H9 (cell line): Measurements from ENCODE around the gene LPAR1. TPM values are rescaled to one million over a fixed set of nuclear protein-coding genes. Genes with fewer than 3 reads are reported as not detected.

ENCODE experiments used
- DNase-seq: peaks from one replicate; pipeline ENCODE4 v3.0.0-alpha.2; 2017
- H2AFZ ChIP-seq: one replicate; pipeline ENCODE4 v1.6.1; 2013; ENCODE audit warnings: mild to moderate bottlenecking, low read length, control low read depth, moderate library complexity
- H2AK5ac ChIP-seq: 2 replicates; pipeline ENCODE4 v1.6.1; 2013; ENCODE audit warnings: low read length, control low read depth, mixed read lengths; ENCODE audit not compliant: insufficient read length
- H2BK120ac ChIP-seq: one replicate; pipeline ENCODE4 v1.6.1; 2013; ENCODE audit warnings: low read depth, mild to moderate bottlenecking, low read length, control low read depth, inconsistent platforms; ENCODE audit not compliant: poor library complexity, severe bottlenecking
- H2BK12ac ChIP-seq: 2 replicates; pipeline ENCODE4 v1.6.1; 2013; ENCODE audit warnings: low read length, control low read depth, mixed read lengths, low read depth; ENCODE audit not compliant: insufficient read length
- H2BK15ac ChIP-seq: 2 replicates; pipeline ENCODE4 v1.6.1; 2013; ENCODE audit warnings: low read depth, low read length, control low read depth
- H2BK20ac ChIP-seq: one replicate; pipeline ENCODE4 v1.6.1; 2013; ENCODE audit warnings: low read depth, mild to moderate bottlenecking, low read length, control low read depth, inconsistent platforms; ENCODE audit not compliant: poor library complexity, severe bottlenecking
- H2BK5ac ChIP-seq: 2 replicates; pipeline ENCODE4 v1.6.1; 2013; ENCODE audit warnings: low read length, control low read depth, mixed read lengths; ENCODE audit not compliant: insufficient read length
- H3K14ac ChIP-seq: 2 replicates; pipeline ENCODE4 v1.6.1; 2013; ENCODE audit warnings: low read length, control low read depth; ENCODE audit not compliant: insufficient read depth
- H3K18ac ChIP-seq: 2 replicates; pipeline ENCODE4 v1.6.1; 2013; ENCODE audit warnings: low read depth, mild to moderate bottlenecking, mixed read lengths, low read length, control low read depth; ENCODE audit not compliant: insufficient read length
- H3K23ac ChIP-seq: 2 replicates; pipeline ENCODE4 v1.6.1; 2013; ENCODE audit warnings: low read length, control low read depth, mixed read lengths, low read depth; ENCODE audit not compliant: insufficient read length
- H3K23me2 ChIP-seq: 2 replicates; pipeline ENCODE4 v1.6.1; 2013; ENCODE audit warnings: low read depth, mild to moderate bottlenecking, mixed read lengths, low read length, control low read depth; ENCODE audit not compliant: insufficient read length, poor library complexity, severe bottlenecking
- H3K27ac ChIP-seq: 2 replicates; pipeline ENCODE4 v1.5.1; 2013; ENCODE audit warnings: low read length, control low read depth, mixed read lengths, low read depth; ENCODE audit not compliant: insufficient read length
- H3K27me3 ChIP-seq: 2 replicates; pipeline ENCODE4 v1.6.1; 2013; ENCODE audit warnings: low read length, control low read depth, inconsistent platforms; ENCODE audit not compliant: insufficient read depth
- H3K4ac ChIP-seq: 2 replicates; pipeline ENCODE4 v1.6.1; 2013; ENCODE audit warnings: low read depth, mild to moderate bottlenecking, control low read depth, inconsistent platforms, low read length, moderate library complexity
- H3K4me1 ChIP-seq: 2 replicates; pipeline ENCODE4 v1.6.1; 2013; ENCODE audit warnings: low read length, control low read depth, inconsistent platforms; ENCODE audit not compliant: insufficient read depth
- H3K4me2 ChIP-seq: 2 replicates; pipeline ENCODE4 v1.6.1; 2013; ENCODE audit warnings: low read length, control low read depth, mixed read lengths; ENCODE audit not compliant: insufficient read length, insufficient read depth
- H3K56ac ChIP-seq: 2 replicates; pipeline ENCODE4 v1.6.1; 2013; ENCODE audit warnings: low read depth, mild to moderate bottlenecking, mixed read lengths, low read length, control low read depth; ENCODE audit not compliant: insufficient read length
- H3K79me1 ChIP-seq: 2 replicates; pipeline ENCODE4 v1.6.1; 2013; ENCODE audit warnings: low read depth, mild to moderate bottlenecking, moderate library complexity, low read length, control low read depth, inconsistent platforms; ENCODE audit not compliant: insufficient read depth, poor library complexity, severe bottlenecking
- H3K79me2 ChIP-seq: 2 replicates; pipeline ENCODE4 v1.6.1; 2013; ENCODE audit warnings: low read length, control low read depth, inconsistent platforms; ENCODE audit not compliant: insufficient read depth
- H3K9ac ChIP-seq: 2 replicates; pipeline ENCODE4 v1.6.1; 2013; ENCODE audit warnings: low read length, control low read depth, mixed read lengths; ENCODE audit not compliant: insufficient read length; ENCODE audit errors: extremely low read depth
- H3K9me3 ChIP-seq: one replicate; pipeline ENCODE4 v1.6.1; 2013; ENCODE audit warnings: low read depth, low read length, inconsistent platforms; ENCODE audit not compliant: control insufficient read depth
- H3T11ph ChIP-seq: one replicate; pipeline ENCODE4 v1.6.1; 2013; ENCODE audit warnings: mild to moderate bottlenecking, low read length, control low read depth, inconsistent platforms
- H4K20me1 ChIP-seq: one replicate; pipeline ENCODE4 v1.6.1; 2013; ENCODE audit not compliant: control insufficient read depth, insufficient read length, insufficient read depth
- H4K5ac ChIP-seq: 2 replicates; pipeline ENCODE4 v1.6.1; 2013; ENCODE audit warnings: low read depth, mild to moderate bottlenecking, mixed read lengths, low read length, control low read depth; ENCODE audit not compliant: insufficient read length
- H4K8ac ChIP-seq: replicated peaks from 2 replicates; pipeline ENCODE4 v1.6.1; 2013; ENCODE audit warnings: low read length, control low read depth, mixed read lengths, low read depth; ENCODE audit not compliant: insufficient read length
- H4K91ac ChIP-seq: 2 replicates; pipeline ENCODE4 v1.6.1; 2013; ENCODE audit warnings: low read depth, mild to moderate bottlenecking, moderate library complexity, mixed read lengths, low read length, control low read depth; ENCODE audit not compliant: insufficient read length
- H3K27ac Mint-ChIP-seq, 3 experiments: 2 replicates in 2 of 3; 3 replicates in 1 of 3; pipeline ENCODE4 v1.8.0; 2020 to 2021; ENCODE audit warnings: mixed read lengths in 3 of 3, mild to moderate bottlenecking in 1 of 3, moderate library complexity in 1 of 3
- H3K27me3 Mint-ChIP-seq: 2 replicates; pipeline ENCODE4 v1.8.0; 2021; ENCODE audit warnings: low read depth, mild to moderate bottlenecking, moderate library complexity, mixed read lengths
- H3K36me3 Mint-ChIP-seq, 3 experiments: 2 replicates in 2 of 3; 3 replicates in 1 of 3; pipeline ENCODE4 v1.8.0; 2020 to 2021; ENCODE audit warnings: low read depth in 3 of 3, mixed read lengths in 3 of 3; ENCODE audit not compliant: insufficient read depth in 1 of 3
- H3K4me1 Mint-ChIP-seq, 2 experiments: 2 replicates each; pipeline ENCODE4 v1.8.0; 2020; ENCODE audit warnings: mixed read lengths in 2 of 2
- H3K4me3 Mint-ChIP-seq, 2 experiments: 2 replicates in 1 of 2; 3 replicates in 1 of 2; pipeline ENCODE4 v1.8.0; 2020 to 2021; ENCODE audit warnings: mild to moderate bottlenecking in 2 of 2, mixed read lengths in 2 of 2, moderate library complexity in 1 of 2
- H3K9me3 Mint-ChIP-seq, 2 experiments: 2 replicates in 1 of 2; 3 replicates in 1 of 2; pipeline ENCODE4 v1.8.0; 2020; ENCODE audit warnings: mild to moderate bottlenecking in 2 of 2, mixed read lengths in 2 of 2, moderate library complexity in 1 of 2
- WGBS: extraction: QIAGEN DNeasy Blood & Tissue Kit; methylation state at CpG from one replicate; pipeline ENCODE4 v1.1.7; 2013; ENCODE audit warnings: missing lambda C conversion rate, low lambda C conversion rate, mixed read lengths; ENCODE audit not compliant: insufficient read length; ENCODE audit errors: extremely low coverage; 5-methylcytosine and 5-hydroxymethylcytosine counted together
- total RNA-seq: library from RNA; stranded (reverse); gene quantifications from 2 replicates; pipeline ENCODE4 v1.2.1, GENCODE V29; 2021
- TF ChIP-seq, protein P1 (sequence below): fragments of 200-600 bp; sonication (generic); conservative IDR thresholded peaks from 3 replicates; pipeline ENCODE4 v1.8.0; 2021; ENCODE audit warnings: antibody characterized with exemption, mild to moderate bottlenecking

LPAR1 gene
- total RNA-seq, 1 experiment from 2014 or later, result 1.3 TPM

DNA sequence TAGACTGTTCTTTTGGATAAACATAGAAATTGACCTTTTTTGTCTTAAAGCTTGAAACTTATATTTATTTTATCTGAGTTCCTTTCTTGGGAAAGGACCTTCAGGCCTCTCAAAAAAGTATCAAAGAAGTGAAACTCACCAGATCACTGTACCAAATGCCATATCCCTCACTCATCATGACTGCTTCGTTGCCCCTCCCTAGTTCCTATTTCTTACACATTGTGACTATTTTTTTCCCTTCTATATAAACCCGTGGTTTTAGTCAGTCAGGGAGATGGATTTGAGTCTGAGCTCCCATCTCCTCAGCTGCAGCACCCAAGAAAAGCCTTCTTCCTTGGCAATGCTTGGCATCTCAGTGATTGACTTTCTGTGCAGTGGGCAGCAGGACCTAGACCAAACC lies 129.4 kb downstream of the LPAR1 start:
- Mint-ChIP-seq H3K4me3 (no peak overlapping the region), H3K9me3 (peaks cover 13 to 19% of the 10 kb centered on the region in 2 experiments), H3K27me3 (no peaks in the 10 kb centered on the region), H3K27ac (no peak overlapping the region), H3K4me1 (peaks cover 3 to 4% of the 10 kb centered on the region in 2 experiments), H3K36me3 (peaks cover 9 to 14% (median 10%) of the 10 kb centered on the region in 3 experiments)
- Histone ChIP-seq H4K5ac (no peak overlapping the region), H3K4me1 (no peaks in the 10 kb centered on the region), H3K9me3 (no peaks in the 10 kb centered on the region), H3K14ac (no peak overlapping the region), H3K79me1 (no peaks in the 10 kb centered on the region), H4K20me1 (no peaks in the 10 kb centered on the region), H3K27ac (no peak overlapping the region), H4K91ac (no peak overlapping the region), H2BK15ac (no peak overlapping the region), H3K18ac (no peak overlapping the region), H2BK20ac (no peak overlapping the region), H3K4ac (no peak overlapping the region), H2BK5ac (no peak overlapping the region), H3K56ac (no peak overlapping the region), H3K23ac (no peak overlapping the region), H2AFZ (no peak overlapping the region), H3T11ph (no peak overlapping the region), H2BK120ac (no peak overlapping the region), H2BK12ac (no peak overlapping the region), H3K4me2 (no peak overlapping the region), H4K8ac (no peak overlapping the region), H3K79me2 (no peaks in the 10 kb centered on the region), H3K9ac (no peak overlapping the region), H3K27me3 (no peaks in the 10 kb centered on the region), H2AK5ac (no peak overlapping the region), H3K23me2 (no peaks in the 10 kb centered on the region)
- no CpG with 5 or more reads among the region's 2 CpGs for WGBS
- TF ChIP-seq, protein P1, sequence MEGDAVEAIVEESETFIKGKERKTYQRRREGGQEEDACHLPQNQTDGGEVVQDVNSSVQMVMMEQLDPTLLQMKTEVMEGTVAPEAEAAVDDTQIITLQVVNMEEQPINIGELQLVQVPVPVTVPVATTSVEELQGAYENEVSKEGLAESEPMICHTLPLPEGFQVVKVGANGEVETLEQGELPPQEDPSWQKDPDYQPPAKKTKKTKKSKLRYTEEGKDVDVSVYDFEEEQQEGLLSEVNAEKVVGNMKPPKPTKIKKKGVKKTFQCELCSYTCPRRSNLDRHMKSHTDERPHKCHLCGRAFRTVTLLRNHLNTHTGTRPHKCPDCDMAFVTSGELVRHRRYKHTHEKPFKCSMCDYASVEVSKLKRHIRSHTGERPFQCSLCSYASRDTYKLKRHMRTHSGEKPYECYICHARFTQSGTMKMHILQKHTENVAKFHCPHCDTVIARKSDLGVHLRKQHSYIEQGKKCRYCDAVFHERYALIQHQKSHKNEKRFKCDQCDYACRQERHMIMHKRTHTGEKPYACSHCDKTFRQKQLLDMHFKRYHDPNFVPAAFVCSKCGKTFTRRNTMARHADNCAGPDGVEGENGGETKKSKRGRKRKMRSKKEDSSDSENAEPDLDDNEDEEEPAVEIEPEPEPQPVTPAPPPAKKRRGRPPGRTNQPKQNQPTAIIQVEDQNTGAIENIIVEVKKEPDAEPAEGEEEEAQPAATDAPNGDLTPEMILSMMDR, result no peak
- DNase-seq, result no peak
